GM12865 (cell line): ENCODE data around the gene QPRT.
A peak's percentile ranks its signal among the peaks of the same experiment; 100 is the strongest.
"Not testable (repeated sequence)": the region's sequence is repeated elsewhere in the genome, so short reads cannot be mapped to it uniquely, and the experiment has no call there.

Experiments used
- DNase-seq: peaks from one replicate; pipeline ENCODE4 v3.0.0; 2010; ENCODE audit warnings: low read depth
- H3K4me3 ChIP-seq: 2 replicates; pipeline ENCODE4 v1.5.1; 2011; ENCODE audit warnings: mild to moderate bottlenecking, low read depth, low read length, control low read depth
- CTCF ChIP-seq: IDR thresholded peaks from 2 replicates; pipeline ENCODE4 v1.5.1; 2011; ENCODE audit warnings: low read length, control low read depth, low read depth, inconsistent platforms; ENCODE audit not compliant: insufficient read depth; ENCODE audit errors: missing control alignments

Gene QPRT

DNA sequence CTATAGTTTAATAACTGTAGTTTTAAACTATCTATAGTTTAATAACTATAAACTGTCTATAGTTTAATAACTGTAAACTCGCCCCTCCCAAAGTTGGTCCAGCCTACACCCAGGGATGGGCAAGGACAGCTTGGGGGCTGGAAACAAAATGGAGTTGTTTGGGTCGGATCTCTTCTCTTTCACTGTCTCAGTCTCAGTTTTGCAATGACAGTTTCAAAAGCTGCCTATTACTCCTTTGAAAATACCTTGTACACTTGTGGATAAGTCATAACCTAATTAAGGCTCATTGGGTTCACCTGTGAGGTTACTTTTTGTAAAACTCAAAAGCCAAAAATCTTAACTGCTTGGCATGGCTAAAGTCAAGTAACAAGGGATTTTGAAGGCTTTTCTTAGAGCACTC lies 35.4 kb downstream of the QPRT start:
- no peak overlapping the region for H3K4me3 ChIP-seq
- DNase-seq: peak; percentile 62
- TF ChIP-seq CTCF: no peak

- DNase-seq: no peak
- TF ChIP-seq CTCF: no peak
- no peak overlapping the region for H3K4me3 ChIP-seq
Measured at GRCh38 chr16:29714972-29715371, 36.0 kb downstream of the QPRT start.

DNA sequence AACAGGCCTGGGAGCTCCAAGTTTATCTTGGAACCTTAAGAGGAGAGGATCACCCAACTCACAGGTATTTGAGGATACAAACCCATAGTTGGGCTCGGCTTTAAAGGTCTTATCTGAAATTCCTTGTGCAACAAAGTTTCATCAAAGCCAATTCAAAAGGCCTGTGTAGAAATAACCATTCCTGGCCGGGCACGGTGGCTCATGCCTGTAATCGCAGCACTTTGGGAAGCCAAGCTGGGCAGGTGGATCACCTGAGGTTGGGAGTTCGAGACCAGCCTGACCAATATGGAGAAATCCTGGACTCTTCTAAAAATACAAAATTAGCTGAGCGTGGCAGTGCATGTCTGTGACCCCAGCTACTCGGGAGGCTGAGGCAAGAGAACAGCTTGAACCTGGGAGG lies 38.1 kb downstream of the QPRT start:
- H3K4me3 ChIP-seq: no peak overlapping the region
- no peak for TF ChIP-seq CTCF
- DNase-seq: no peak

DNA sequence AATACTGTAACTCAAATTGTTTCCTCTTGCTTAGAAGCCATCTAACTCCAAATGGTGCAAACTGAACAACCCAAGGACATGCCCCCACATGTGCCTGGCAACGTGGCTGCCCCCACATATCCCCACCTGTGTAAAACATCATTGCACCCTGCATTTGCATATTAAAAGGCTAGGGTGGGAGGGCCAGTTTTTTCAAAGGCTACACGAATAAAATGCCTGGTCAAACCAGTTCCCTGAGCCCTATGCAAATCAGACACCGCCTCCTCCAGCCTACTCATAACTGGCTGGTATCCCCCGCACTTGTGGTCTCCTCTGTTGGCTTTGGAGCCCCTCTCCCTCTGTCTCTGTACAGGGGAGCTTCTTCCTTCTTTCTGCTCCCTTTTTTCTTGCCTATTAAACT lies 40.1 kb downstream of the QPRT start:
- TF ChIP-seq CTCF: no peak
- DNase-seq: no peak
- H3K4me3 ChIP-seq: no peak overlapping the region

GRCh38 chr16:29720703-29721102 lies 41.7 kb downstream of the QPRT start:
- no peak for DNase-seq
- no peak for TF ChIP-seq CTCF
- no peak overlapping the region for H3K4me3 ChIP-seq

DNA sequence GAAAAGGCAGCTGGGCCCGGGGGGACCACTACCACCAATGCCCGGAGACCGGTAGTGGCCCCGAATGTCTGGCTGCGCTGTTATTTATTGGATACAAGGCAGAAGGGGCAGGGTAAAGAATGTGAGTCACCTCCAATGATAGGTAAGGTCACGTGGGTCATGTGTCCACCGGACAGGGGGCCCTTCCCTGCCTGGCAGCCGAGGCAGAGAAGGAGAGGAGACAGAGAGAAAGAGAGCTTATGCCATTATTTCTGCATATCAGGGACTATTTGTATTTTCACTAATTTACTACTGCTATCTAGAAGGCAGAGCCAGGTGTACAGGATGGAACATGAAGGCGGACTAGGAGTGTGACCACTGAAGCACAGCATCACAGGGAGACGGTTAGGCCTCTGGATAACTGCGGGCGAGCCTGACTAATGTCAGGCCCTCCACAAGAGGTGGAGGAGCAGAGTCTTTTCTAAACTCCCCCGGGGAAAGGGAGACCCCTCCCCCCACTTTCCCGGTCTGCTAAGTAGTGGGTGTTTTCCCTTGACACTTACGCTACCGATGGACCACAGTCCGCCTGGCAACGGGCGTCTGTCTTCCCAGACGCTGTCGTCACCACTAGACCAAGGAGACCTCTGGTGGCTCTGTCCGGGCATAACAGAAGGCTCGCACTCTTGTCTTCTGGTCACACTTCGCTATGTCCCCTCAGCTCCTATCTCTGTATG lies 42.3 kb downstream of the QPRT start:
- not testable (repeated sequence) for H3K4me3 ChIP-seq
- DNase-seq: peak; percentile 78
- peak; percentile 64 for TF ChIP-seq CTCF

DNA sequence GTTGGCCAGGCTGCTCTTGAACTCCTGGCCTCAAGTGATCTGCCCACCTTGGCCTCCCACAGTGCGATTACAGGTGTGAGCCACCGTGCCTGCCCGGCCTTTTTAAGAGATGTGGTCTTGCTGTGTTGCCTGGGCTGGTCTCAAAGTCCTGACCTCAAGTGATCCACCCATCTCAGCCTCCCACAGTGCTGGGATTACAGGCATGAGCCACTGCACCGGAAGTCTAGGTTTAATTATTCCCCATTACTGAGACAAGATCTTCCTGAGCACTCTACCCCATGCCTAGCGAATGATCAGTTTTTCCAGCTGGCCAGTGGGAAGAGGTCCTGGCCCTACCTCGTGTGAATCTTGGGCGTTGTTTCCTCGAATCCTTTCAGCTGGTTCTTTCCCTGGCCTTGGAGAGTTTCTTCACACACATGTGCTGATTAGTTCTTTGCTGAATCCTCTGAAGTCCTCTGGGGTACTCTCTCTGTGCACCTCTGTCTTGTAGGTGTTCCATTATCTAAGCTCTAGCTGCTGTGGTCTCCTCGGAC lies 47.9 kb downstream of the QPRT start:
- no peak for DNase-seq
- TF ChIP-seq CTCF: no peak
- H3K4me3 ChIP-seq: no peak overlapping the region
